IPS-NIHi7 (cell line): ENCODE measurements around the gene IAPP.
"Not testable (repeated sequence)": the region's sequence is repeated elsewhere in the genome, so short reads cannot be mapped to it uniquely, and the experiment has no call there.

Experiments used
- DNase-seq: peaks from one replicate; pipeline ENCODE4 v3.0.0; 2012; ENCODE audit warnings: mixed read lengths; ENCODE audit errors: extremely low spot score

IAPP gene

GRCh38 chr12:21372602-21373001, at the start of gene IAPP:
Gene IAPP, plus strand, starts transcription at chr12:21372902. Its CDS starts 450 bp downstream, at chr12:21373352.
- no peak for DNase-seq

GRCh38 chr12:21323736-21324135, 49.0 kb upstream of the IAPP start:
- DNase-seq, result no peak

DNA sequence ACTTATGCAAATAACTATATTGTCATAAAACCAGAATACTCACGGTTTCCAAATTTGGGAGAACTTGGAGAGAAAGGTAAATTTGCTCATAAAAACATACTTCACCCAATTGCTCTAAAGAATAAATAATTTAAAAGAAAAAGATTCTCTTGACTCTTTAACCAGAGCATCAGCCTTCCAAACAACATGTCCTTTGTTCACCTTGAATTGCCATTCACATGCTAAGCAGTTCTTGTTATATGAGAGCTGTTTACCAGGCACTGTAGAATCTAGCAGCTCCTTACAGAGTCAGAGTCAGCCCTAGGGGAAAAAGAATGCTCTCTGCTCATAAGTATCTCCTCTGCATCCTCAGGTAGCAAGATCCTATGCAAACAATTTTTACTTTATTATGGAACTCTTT, 48.2 kb upstream of the IAPP start:
- DNase-seq, result peak; percentile 45

DNA sequence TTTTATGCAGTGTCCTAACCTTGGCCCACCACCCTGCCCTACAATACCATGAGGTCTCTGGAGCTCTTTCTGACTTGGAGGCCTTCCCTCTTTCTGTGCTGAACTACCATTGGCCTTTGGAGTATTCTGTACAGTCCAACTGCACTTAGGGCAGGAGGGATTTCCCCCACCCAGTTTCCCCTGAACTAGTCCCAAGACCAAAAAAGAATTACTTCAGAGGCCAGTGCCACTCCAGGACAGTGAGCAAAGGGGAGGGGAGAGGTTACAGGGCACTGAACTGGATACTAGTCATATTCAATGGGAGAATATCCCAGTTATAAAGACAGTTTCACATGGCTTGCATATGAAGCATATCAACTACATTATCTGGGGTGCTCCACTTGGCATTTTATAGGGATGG, 44.1 kb upstream of the IAPP start:
- DNase-seq, result no peak

- no peak for DNase-seq
Measured at GRCh38 chr12:21330682-21331253, 41.9 kb upstream of the IAPP start.

- no peak for DNase-seq
Measured at GRCh38 chr12:21334771-21335325, 37.9 kb upstream of the IAPP start, which contains the start of gene SLCO1A2. Gene SLCO1A2, minus strand, starts transcription at chr12:21334917. Its CDS starts 270 bp downstream, at chr12:21334647.

DNA sequence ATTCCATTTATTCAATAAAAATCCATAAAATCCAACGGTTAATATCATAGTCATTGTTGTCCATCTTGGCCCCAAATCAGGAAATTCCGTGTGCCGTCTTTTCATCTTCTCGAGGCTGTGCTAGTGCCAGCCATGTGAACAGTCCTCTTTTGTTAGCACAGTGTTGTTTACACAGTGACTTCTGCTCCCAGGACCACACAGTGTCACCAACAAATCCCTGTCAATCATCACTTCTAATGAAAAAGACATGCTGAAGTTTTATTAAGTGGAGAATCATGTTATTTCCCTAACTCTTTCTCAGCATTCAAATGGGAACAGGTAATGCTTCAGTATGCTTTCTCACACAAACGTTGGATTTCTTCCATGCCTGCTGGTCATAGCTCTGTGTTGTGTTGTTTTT, 36.0 kb upstream of the IAPP start:
- no peak for DNase-seq

DNA sequence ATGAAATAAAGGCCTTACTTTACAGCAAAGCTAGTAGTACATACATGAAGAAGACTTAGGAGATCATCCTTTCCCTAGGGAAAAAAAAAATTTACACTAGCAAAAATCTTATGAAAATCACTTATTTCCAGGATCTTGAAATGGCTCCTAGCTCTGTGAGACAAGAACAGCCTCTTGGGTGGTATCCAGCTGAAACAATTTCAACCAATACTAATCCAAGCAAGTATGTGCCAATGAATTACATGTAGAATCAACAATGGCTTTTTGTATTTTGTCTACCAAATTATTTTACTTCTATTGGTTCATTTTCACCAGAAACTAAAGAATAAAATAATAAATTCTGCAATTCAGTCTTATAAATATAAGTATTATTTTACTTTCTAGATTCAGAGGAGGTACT, 35.2 kb upstream of the IAPP start:
- no peak for DNase-seq

- no peak for DNase-seq
Measured at GRCh38 chr12:21337959-21338744, 34.5 kb upstream of the IAPP start.

- no peak for DNase-seq
Measured at GRCh38 chr12:21339921-21340320, 32.8 kb upstream of the IAPP start.

DNA sequence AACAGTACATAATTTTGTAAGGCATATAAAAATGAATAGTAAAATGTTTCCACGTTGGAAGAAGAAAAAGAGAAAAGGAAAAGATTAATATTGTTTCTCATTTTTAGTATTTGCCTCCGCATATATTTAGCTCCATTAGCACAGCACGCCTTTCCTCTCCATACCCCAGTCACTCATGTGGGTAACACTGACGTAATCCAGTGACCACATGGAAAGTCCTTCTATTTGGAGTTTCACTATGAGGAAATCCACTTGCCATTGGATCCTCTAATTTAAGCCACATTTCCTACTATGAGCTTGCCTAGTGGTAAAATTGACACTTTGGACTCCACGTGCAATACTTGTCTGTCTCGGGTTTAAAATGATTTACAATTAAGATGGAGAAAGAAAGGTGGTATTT, 32.3 kb upstream of the IAPP start:
- no peak for DNase-seq

DNA sequence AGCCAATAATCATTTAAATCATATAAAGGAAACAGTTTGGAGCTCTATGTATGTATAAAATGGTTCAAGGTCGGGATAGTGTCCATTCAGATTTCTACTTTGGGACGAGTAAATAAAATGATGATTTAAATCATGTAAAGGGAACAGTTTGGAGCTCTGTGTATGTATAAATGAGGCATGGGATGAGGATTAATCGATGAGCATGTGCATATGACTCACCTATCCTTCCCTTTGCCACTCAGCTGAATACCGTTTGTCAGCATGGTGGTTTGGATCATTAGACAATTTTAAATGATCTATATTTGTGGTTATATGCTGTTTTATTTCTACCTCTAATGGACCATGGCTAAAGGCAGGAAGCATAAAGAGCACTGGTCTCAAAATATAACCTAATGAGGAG, 30.9 kb upstream of the IAPP start:
- no peak for DNase-seq

- no peak for DNase-seq
Measured at GRCh38 chr12:21343636-21344035, 29.1 kb upstream of the IAPP start.

DNA sequence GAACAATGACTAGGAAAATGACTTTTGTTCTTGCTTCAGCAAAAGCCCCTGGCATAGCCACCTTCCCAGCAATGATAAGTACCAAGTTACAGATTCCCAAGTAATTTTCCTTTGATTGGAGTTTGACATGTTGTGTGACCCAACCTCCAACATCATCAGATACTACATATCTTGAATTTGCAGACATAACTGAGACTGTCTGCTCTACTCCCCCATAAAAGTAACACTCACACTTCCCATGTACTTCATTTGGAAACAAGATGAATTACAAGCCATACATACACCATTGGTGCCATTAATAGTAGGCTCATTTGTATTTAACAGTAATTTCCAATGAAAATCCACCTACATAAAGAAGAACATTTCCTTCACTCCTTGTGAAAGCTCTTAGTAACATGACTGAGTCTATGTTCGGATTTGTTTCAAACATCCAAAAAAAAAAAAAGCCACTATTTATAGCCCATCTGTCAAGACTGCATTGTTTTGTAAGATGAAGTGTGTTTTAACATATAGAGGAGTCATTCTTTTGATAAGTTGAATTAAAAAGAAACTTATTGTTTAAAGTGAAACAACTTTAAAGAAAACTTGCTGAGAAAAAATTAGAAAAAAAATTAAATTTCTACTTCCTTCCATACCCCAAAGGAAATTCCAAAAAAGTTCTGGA, 26.0 kb upstream of the IAPP start:
- no peak for DNase-seq

- no peak for DNase-seq
Measured at GRCh38 chr12:21350975-21351374, 21.7 kb upstream of the IAPP start.

DNA sequence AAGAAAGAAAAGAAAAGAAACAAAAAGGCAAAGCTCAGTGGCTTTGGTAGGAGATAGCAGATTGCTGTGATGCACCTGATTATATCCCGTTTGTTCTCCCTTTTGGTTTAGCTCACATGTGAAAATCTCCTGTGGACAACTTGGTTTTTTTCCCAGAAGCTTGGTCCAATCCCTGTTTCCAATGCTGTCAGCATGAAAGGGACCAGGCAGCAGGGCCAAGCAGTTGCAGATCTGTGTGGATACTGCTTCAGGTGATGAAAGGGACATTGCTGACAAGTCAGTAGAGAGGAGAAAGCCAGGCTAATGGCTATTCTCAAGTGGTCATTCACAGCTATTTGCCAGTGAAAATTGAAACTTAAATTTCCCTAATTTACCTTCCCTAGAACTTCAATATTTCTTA, 19.2 kb upstream of the IAPP start:
- DNase-seq, result peak; percentile 16

DNA sequence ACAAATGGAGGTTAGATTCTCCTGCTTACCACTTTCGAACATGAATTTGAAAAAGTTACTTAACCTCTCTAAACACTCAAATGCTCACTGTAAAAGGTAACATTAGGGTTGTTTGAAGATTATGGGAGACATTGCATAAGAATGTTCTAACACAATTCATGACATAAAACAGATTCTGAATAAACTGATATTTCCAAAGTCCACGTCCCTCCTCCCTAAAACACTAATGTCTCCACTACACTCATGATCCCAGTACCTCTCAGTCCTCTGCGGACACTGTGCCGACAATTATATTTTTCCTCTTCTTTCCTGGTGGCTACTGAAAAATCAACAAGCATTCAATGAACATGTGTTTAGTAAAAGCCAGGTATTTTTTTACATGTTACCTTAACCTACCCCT, 18.8 kb upstream of the IAPP start:
- DNase-seq, result no peak

DNA sequence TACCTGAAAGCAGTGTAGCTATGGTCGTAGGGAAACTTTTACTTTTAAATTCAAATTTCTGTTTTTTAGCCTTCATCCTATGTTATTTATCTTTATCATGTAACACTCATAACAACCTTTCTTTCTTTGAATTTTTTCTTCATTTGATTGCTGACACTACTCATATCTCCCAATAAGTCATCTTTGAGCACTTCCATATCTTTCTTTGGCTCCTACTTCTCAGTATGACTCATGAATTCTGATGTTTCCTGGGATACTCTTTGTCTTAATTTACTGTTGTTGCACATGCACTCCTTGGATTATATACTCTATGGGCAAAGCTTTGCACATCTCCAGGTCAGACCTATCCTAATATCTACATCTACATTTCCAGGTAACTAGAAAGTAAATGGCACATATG, 18.1 kb upstream of the IAPP start:
- DNase-seq, result no peak

GRCh38 chr12:21360632-21361031, 12.1 kb upstream of the IAPP start:
- not testable (repeated sequence) for DNase-seq

- no peak for DNase-seq
Measured at GRCh38 chr12:21369141-21369980, 3.3 kb upstream of the IAPP start.

DNA sequence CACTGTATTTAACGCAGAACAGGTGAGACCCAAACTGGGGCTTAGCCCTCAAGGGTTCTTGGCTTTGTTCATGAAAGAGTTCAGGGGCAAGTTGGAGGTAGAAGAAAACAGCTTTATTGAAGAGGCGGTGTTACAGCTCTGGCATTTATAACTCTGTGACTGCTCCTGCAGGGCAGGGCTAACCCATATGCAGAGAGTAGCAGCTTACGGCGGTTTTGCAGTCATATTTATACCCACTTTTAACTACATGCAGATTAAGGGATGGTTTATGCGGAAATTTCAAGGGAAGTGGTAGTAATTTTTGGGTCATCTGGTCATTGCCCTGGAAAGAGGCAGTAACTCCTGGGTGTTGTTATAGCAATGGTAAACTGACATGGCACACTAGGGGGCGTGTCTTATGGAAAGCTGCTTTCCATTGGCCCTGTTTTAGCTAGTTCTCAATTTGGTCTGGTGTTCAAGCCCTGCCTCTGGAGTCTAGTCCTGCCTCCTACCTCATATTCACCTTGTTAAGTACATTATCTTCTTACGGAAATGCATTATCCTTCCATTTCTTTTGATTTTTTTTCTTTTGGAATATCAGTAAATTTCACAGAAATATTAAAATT, 1.8 kb upstream of the IAPP start:
- no peak for DNase-seq
